ENCODE results near the gene EYA4. TPM values are rescaled to one million over a fixed set of nuclear protein-coding genes. Genes with fewer than 3 reads are reported as not detected.

Gene EYA4
- total RNA-seq, 1 donor from 2014 or later, result 1.6 TPM

DNA sequence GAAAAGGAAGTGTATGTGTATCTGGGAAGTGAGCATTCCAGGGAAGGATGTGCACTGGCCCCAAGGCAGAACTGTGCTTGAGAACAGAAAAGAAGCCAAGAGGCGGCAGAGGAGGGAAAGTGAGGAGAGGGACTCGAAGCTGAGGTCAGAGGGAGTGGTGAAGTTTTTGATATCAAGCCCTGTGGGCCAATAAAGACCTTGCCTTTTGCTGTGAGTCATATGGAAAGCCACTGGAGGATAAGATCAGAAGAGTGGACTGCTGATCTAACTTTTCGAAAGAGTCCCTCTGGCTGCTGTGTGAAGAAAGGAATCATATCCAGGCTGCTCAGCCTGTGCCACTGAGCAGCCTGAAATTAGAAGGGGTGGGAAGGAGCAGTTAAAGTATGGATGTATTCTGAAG is 99.4 kb downstream of the EYA4 start:
- Mint-ChIP-seq H3K9me3 (ENCODE audit: unreplicated experiment) (no peaks in the 10 kb centered on the region), H3K4me3 (ENCODE audit: unreplicated experiment) (no peak overlapping the region), H3K27me3 (ENCODE audit: low read depth, unreplicated experiment) (no peaks in the 10 kb centered on the region), H3K27ac (ENCODE audit: unreplicated experiment) (no peak overlapping the region), H3K36me3 (ENCODE audit: low read depth, unreplicated experiment) (no peaks in the 10 kb centered on the region), H3K4me1 (ENCODE audit: low read depth, unreplicated experiment) (peaks cover 7% of the 10 kb centered on the region)
- H4K20me1 ChIP-seq (ENCODE audit: insufficient read depth, low read length), result no peaks in the 10 kb centered on the region
- H2AFZ ChIP-seq (ENCODE audit: low read depth, low read length), result peak overlapping the region; percentile 27
- no peaks in the 10 kb centered on the region for H3K79me2 ChIP-seq (ENCODE audit: insufficient read depth, low read length)
- peaks cover 15% of the 10 kb centered on the region for H3K4me1 ChIP-seq (ENCODE audit: insufficient read depth, low read length)
- no peaks in the 10 kb centered on the region for H3K9me3 ChIP-seq (ENCODE audit: insufficient read depth, low read depth, low read length)
- peak overlapping the region; percentile 22 for H3K4me2 ChIP-seq (ENCODE audit: low read length)
- DNase-seq (ENCODE audit: low read depth) (peak; percentile 55), FAIRE-seq (no peak)
- H3K27ac ChIP-seq (ENCODE audit: low read depth, low read length), result no peak overlapping the region
- H3K4me3 ChIP-seq (ENCODE audit: insufficient read depth, low read depth, low read length), result no peak overlapping the region
- TF ChIP-seq, protein P1, sequence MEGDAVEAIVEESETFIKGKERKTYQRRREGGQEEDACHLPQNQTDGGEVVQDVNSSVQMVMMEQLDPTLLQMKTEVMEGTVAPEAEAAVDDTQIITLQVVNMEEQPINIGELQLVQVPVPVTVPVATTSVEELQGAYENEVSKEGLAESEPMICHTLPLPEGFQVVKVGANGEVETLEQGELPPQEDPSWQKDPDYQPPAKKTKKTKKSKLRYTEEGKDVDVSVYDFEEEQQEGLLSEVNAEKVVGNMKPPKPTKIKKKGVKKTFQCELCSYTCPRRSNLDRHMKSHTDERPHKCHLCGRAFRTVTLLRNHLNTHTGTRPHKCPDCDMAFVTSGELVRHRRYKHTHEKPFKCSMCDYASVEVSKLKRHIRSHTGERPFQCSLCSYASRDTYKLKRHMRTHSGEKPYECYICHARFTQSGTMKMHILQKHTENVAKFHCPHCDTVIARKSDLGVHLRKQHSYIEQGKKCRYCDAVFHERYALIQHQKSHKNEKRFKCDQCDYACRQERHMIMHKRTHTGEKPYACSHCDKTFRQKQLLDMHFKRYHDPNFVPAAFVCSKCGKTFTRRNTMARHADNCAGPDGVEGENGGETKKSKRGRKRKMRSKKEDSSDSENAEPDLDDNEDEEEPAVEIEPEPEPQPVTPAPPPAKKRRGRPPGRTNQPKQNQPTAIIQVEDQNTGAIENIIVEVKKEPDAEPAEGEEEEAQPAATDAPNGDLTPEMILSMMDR (IDR thresholded peaks at IDR 0.05; ENCODE audit: insufficient read depth, low read depth, low read length), result no peak
- no peak for TF ChIP-seq EZH2 (IDR thresholded peaks at IDR 0.05; ENCODE audit: insufficient read depth, low read length)
- H3K27me3 ChIP-seq (ENCODE audit: insufficient read depth, low read length), result no peaks in the 10 kb centered on the region
- no peak overlapping the region for H3K9ac ChIP-seq (ENCODE audit: low read length)
- no peaks in the 10 kb centered on the region for H3K36me3 ChIP-seq (ENCODE audit: insufficient read depth, low read length)

DNA sequence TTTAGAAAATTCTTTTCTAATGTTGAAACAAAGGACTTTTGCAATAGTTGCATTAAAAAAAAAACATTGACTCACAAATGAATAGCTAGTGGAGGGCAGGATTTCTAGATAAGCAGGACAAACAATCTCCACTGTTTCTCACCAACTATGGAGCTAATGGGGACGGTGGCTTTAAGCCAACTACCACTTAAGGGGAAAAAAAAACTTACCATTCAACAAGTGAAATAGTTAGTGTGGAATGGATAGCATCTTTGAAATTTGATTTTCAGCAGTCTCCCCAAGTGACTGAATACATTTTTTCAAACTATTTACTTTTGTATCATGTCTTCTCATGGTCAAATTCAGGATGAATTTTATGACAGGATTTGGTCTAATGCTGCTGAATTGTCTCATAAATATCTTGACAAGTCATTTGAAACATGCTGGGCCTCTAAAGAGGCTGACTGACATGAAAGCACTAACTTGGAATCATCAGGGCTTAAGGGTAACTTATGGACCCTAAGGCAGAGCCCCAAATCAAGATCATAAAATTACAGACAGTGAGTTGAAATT is 100.5 kb downstream of the EYA4 start:
- Histone ChIP-seq H3K27me3 (ENCODE audit: insufficient read depth, low read length) (no peaks in the 10 kb centered on the region), H3K4me1 (ENCODE audit: insufficient read depth, low read length) (peaks cover 15% of the 10 kb centered on the region), H3K4me2 (ENCODE audit: low read length) (peak overlapping the region; percentile 22), H3K27ac (ENCODE audit: low read depth, low read length) (peak overlapping the region; percentile 22), H3K4me3 (ENCODE audit: insufficient read depth, low read depth, low read length) (no peak overlapping the region), H3K36me3 (ENCODE audit: insufficient read depth, low read length) (no peaks in the 10 kb centered on the region), H4K20me1 (ENCODE audit: insufficient read depth, low read length) (no peaks in the 10 kb centered on the region), H3K9ac (ENCODE audit: low read length) (no peak overlapping the region), H2AFZ (ENCODE audit: low read depth, low read length) (no peak overlapping the region), H3K9me3 (ENCODE audit: insufficient read depth, low read depth, low read length) (no peaks in the 10 kb centered on the region), H3K79me2 (ENCODE audit: insufficient read depth, low read length) (no peaks in the 10 kb centered on the region)
- Mint-ChIP-seq H3K9me3 (ENCODE audit: unreplicated experiment) (no peaks in the 10 kb centered on the region), H3K27me3 (ENCODE audit: low read depth, unreplicated experiment) (no peaks in the 10 kb centered on the region), H3K4me1 (ENCODE audit: low read depth, unreplicated experiment) (peaks cover 7% of the 10 kb centered on the region), H3K27ac (ENCODE audit: unreplicated experiment) (no peak overlapping the region), H3K36me3 (ENCODE audit: low read depth, unreplicated experiment) (no peaks in the 10 kb centered on the region), H3K4me3 (ENCODE audit: unreplicated experiment) (no peak overlapping the region)
- no peak for FAIRE-seq
- TF ChIP-seq, protein P1 (IDR thresholded peaks at IDR 0.05; ENCODE audit: insufficient read depth, low read depth, low read length), result no peak
- TF ChIP-seq EZH2 (IDR thresholded peaks at IDR 0.05; ENCODE audit: insufficient read depth, low read length), result no peak
- peak; percentile 88 for DNase-seq (ENCODE audit: low read depth)

GRCh38 chr6:133343220-133343619 is 102.1 kb downstream of the EYA4 start:
- H2AFZ ChIP-seq (ENCODE audit: low read depth, low read length), result no peak overlapping the region
- H3K9ac ChIP-seq (ENCODE audit: low read length), result no peak overlapping the region
- Mint-ChIP-seq H3K27me3 (ENCODE audit: low read depth, unreplicated experiment) (no peaks in the 10 kb centered on the region), H3K27ac (ENCODE audit: unreplicated experiment) (no peak overlapping the region), H3K9me3 (ENCODE audit: unreplicated experiment) (no peaks in the 10 kb centered on the region), H3K4me1 (ENCODE audit: low read depth, unreplicated experiment) (peaks cover 3% of the 10 kb centered on the region), H3K4me3 (ENCODE audit: unreplicated experiment) (no peak overlapping the region), H3K36me3 (ENCODE audit: low read depth, unreplicated experiment) (no peaks in the 10 kb centered on the region)
- no peak overlapping the region for H3K4me3 ChIP-seq (ENCODE audit: insufficient read depth, low read depth, low read length)
- H3K27me3 ChIP-seq (ENCODE audit: insufficient read depth, low read length), result no peaks in the 10 kb centered on the region
- no peak for TF ChIP-seq EZH2 (IDR thresholded peaks at IDR 0.05; ENCODE audit: insufficient read depth, low read length)
- no peak overlapping the region for H3K4me2 ChIP-seq (ENCODE audit: low read length)
- no peaks in the 10 kb centered on the region for H4K20me1 ChIP-seq (ENCODE audit: insufficient read depth, low read length)
- no peak overlapping the region for H3K27ac ChIP-seq (ENCODE audit: low read depth, low read length)
- H3K79me2 ChIP-seq (ENCODE audit: insufficient read depth, low read length), result no peaks in the 10 kb centered on the region
- peaks cover 15% of the 10 kb centered on the region for H3K4me1 ChIP-seq (ENCODE audit: insufficient read depth, low read length)
- DNase-seq (ENCODE audit: low read depth), result no peak
- FAIRE-seq, result no peak
- H3K9me3 ChIP-seq (ENCODE audit: insufficient read depth, low read depth, low read length), result no peaks in the 10 kb centered on the region
- no peaks in the 10 kb centered on the region for H3K36me3 ChIP-seq (ENCODE audit: insufficient read depth, low read length)
